ENCODE results near the gene GNG12.

The GNG12 gene

GRCh38 chr1:67701876-67702275 is 131.4 kb downstream of the GNG12 start:
- DNase-seq (ENCODE audit: low spot score) = no peak

- peak; percentile 49 for DNase-seq (ENCODE audit: low spot score)
Measured at GRCh38 chr1:67700692-67701410, 132.4 kb downstream of the GNG12 start.

GRCh38 chr1:67700220-67700619 is 133.0 kb downstream of the GNG12 start:
- DNase-seq (ENCODE audit: low spot score) = no peak

GRCh38 chr1:67696708-67697107 is 136.6 kb downstream of the GNG12 start:
- DNase-seq (ENCODE audit: low spot score) = no peak

- no peak for DNase-seq (ENCODE audit: low spot score)
Measured at GRCh38 chr1:67695963-67696362, 137.3 kb downstream of the GNG12 start.

- no peak for DNase-seq (ENCODE audit: low spot score)
Measured at GRCh38 chr1:67691712-67692111, 141.6 kb downstream of the GNG12 start.

- DNase-seq (ENCODE audit: low spot score) = no peak
Measured at GRCh38 chr1:67690411-67690810, 142.9 kb downstream of the GNG12 start.

- DNase-seq (ENCODE audit: low spot score) = no peak
Measured at GRCh38 chr1:67690018-67690363, 143.3 kb downstream of the GNG12 start.

- DNase-seq (ENCODE audit: low spot score) = peak; percentile 37
Measured at GRCh38 chr1:67689267-67690017, 143.8 kb downstream of the GNG12 start.

GRCh38 chr1:67688526-67689219 is 144.6 kb downstream of the GNG12 start:
- peak; percentile 72 for DNase-seq (ENCODE audit: low spot score)

- peak; percentile 77 for DNase-seq (ENCODE audit: low spot score)
Measured at GRCh38 chr1:67687649-67688048, 145.6 kb downstream of the GNG12 start.

GRCh38 chr1:67687198-67687545 is 146.1 kb downstream of the GNG12 start:
- no peak for DNase-seq (ENCODE audit: low spot score)

- DNase-seq (ENCODE audit: low spot score) = peak; percentile 92
Measured at GRCh38 chr1:67686267-67687197, 146.7 kb downstream of the GNG12 start.

GRCh38 chr1:67685558-67686266 is 147.6 kb downstream of the GNG12 start:
- peak; percentile 65 for DNase-seq (ENCODE audit: low spot score)

GRCh38 chr1:67685067-67685557 is 148.2 kb downstream of the GNG12 start, which contains the start of gene GADD45A:
Gene GADD45A (plus strand): TSS chr1:67685201. CDS start chr1:67685495, 294 bp downstream.
- peak; percentile 98 for DNase-seq (ENCODE audit: low spot score)

GRCh38 chr1:67684526-67685066 is 148.7 kb downstream of the GNG12 start:
- DNase-seq (ENCODE audit: low spot score) = no peak

GRCh38 chr1:67683766-67684525 is 149.3 kb downstream of the GNG12 start:
- DNase-seq (ENCODE audit: low spot score) = no peak

- DNase-seq (ENCODE audit: low spot score) = no peak
Measured at GRCh38 chr1:67683316-67683715, 150.0 kb downstream of the GNG12 start.

GRCh38 chr1:67682659-67683197 is 150.5 kb downstream of the GNG12 start:
- peak; percentile 50 for DNase-seq (ENCODE audit: low spot score)

GRCh38 chr1:67680486-67680885 is 152.8 kb downstream of the GNG12 start:
- DNase-seq (ENCODE audit: low spot score) = no peak
